ENCODE results near the gene MFAP3L.

DNA sequence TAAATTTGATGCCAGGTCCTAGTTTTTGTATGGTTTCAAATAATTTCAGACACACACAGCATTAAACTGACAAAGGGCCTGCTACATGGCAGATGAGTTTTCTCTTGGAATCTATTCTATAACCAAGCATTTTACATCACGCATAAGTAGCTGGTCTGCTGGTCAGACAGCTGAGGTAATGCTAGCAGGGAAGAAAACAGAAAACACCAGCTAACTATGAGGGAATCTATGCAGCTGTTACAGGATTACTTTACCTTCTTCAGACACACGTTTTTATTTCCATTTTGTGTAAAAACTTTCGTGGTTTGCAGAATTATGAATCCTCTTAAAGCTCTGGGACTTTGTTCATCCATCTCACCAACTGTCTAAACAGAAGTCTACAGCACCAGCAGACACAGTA, 42.0 kb downstream of the MFAP3L start:
- TF ChIP-seq EZH2phosphoT487 (IDR thresholded peaks at IDR 0.05; ENCODE audit: borderline replicate concordance, low read length), result no peak
- TF ChIP-seq EZH2 (IDR thresholded peaks at IDR 0.05; ENCODE audit: low read length, unreplicated experiment), result no peak
- TF ChIP-seq, protein P1, sequence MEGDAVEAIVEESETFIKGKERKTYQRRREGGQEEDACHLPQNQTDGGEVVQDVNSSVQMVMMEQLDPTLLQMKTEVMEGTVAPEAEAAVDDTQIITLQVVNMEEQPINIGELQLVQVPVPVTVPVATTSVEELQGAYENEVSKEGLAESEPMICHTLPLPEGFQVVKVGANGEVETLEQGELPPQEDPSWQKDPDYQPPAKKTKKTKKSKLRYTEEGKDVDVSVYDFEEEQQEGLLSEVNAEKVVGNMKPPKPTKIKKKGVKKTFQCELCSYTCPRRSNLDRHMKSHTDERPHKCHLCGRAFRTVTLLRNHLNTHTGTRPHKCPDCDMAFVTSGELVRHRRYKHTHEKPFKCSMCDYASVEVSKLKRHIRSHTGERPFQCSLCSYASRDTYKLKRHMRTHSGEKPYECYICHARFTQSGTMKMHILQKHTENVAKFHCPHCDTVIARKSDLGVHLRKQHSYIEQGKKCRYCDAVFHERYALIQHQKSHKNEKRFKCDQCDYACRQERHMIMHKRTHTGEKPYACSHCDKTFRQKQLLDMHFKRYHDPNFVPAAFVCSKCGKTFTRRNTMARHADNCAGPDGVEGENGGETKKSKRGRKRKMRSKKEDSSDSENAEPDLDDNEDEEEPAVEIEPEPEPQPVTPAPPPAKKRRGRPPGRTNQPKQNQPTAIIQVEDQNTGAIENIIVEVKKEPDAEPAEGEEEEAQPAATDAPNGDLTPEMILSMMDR (conservative IDR thresholded peaks at IDR 0.05; ENCODE audit: low read depth, low read length), result no peak

Measured in PC-3 (cell line).